Activated CD8-positive, alpha-beta memory T cell treated with anti-CD3 and anti-CD28 coated beads, Interleukin-2, amount 50 U/mL, for 24 hours (primary cell): ENCODE measurements around the gene IL9.

Experiments
- DNase-seq: peaks from one replicate; pipeline ENCODE4 v3.0.0-alpha.2; 2020; ENCODE audit errors: extremely low read depth

Gene IL9

GRCh38 chr5:135895474-135896006 lies at the start of gene IL9:
IL9 (minus strand) TSS chr5:135895841; CDS start chr5:135895816, 25 bp downstream.
- DNase-seq: no peak

GRCh38 chr5:135944967-135945560 lies 49.4 kb upstream of the IL9 start:
- DNase-seq: no peak

- no peak for DNase-seq
Measured at GRCh38 chr5:135944564-135944963, 48.9 kb upstream of the IL9 start.

GRCh38 chr5:135942202-135942771 lies 46.6 kb upstream of the IL9 start:
- DNase-seq: no peak

GRCh38 chr5:135941711-135942110 lies 46.1 kb upstream of the IL9 start:
- DNase-seq: no peak

- no peak for DNase-seq
Measured at GRCh38 chr5:135937245-135937911, 41.7 kb upstream of the IL9 start.

GRCh38 chr5:135934939-135935338 lies 39.3 kb upstream of the IL9 start:
- DNase-seq: no peak

- no peak for DNase-seq
Measured at GRCh38 chr5:135930949-135931295, 35.3 kb upstream of the IL9 start.

- DNase-seq: no peak
Measured at GRCh38 chr5:135930029-135930948, 34.6 kb upstream of the IL9 start.

- no peak for DNase-seq
Measured at GRCh38 chr5:135921388-135921787, 25.7 kb upstream of the IL9 start.

- no peak for DNase-seq
Measured at GRCh38 chr5:135920199-135920598, 24.6 kb upstream of the IL9 start.

GRCh38 chr5:135916638-135917263 lies 21.1 kb upstream of the IL9 start:
- no peak for DNase-seq

- no peak for DNase-seq
Measured at GRCh38 chr5:135915466-135916001, 19.9 kb upstream of the IL9 start.

GRCh38 chr5:135913713-135914626 lies 18.3 kb upstream of the IL9 start:
- no peak for DNase-seq

- DNase-seq: no peak
Measured at GRCh38 chr5:135905144-135905543, 9.5 kb upstream of the IL9 start.

- DNase-seq: no peak
Measured at GRCh38 chr5:135901633-135902032, 6.0 kb upstream of the IL9 start.

GRCh38 chr5:135900276-135900675 lies 4.6 kb upstream of the IL9 start:
- DNase-seq: no peak

- no peak for DNase-seq
Measured at GRCh38 chr5:135898651-135899050, 3.0 kb upstream of the IL9 start.

GRCh38 chr5:135894789-135895188 lies 852 bp downstream of the IL9 start:
- no peak for DNase-seq

GRCh38 chr5:135894276-135894675 lies 1.4 kb downstream of the IL9 start:
- DNase-seq: no peak
